HFF-Myc (cell line): ENCODE results near the gene CPM.

Experiments
- DNase-seq: peaks from one replicate; pipeline ENCODE4 v3.0.0-alpha.2; 2011; ENCODE audit warnings: low read depth; ENCODE audit errors: extremely low read depth
- H3K4me3 ChIP-seq: replicated peaks from 2 replicates; pipeline ENCODE4 v1.5.1; 2011; ENCODE audit warnings: low read depth, mild to moderate bottlenecking, control low read depth, low read length
- TF ChIP-seq, protein P1 (sequence below): IDR thresholded peaks from 2 replicates; pipeline ENCODE4 v1.5.1; 2012; ENCODE audit warnings: mild to moderate bottlenecking, low read depth, low read length, control low read depth; ENCODE audit errors: missing control alignments

CPM gene

DNA sequence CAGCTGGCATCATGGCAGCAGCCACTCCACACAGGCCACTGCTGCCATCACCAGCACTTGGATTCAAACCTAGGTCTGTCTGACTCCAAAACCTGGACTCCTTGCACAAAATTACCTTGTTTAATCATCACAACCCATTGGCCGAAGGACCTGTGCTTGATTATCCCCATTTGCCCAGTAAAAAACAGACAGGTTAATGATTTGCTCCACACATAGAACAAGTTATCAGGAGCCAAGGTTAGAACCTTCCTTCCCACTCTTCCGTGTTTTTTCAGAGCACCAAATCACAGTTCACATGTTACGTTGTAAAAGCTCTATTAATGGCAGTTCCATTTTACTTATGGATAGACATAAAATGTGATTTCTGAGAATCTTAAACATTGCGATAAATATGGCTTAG lies 23.5 kb upstream of the CPM start:
- TF ChIP-seq, protein P1, sequence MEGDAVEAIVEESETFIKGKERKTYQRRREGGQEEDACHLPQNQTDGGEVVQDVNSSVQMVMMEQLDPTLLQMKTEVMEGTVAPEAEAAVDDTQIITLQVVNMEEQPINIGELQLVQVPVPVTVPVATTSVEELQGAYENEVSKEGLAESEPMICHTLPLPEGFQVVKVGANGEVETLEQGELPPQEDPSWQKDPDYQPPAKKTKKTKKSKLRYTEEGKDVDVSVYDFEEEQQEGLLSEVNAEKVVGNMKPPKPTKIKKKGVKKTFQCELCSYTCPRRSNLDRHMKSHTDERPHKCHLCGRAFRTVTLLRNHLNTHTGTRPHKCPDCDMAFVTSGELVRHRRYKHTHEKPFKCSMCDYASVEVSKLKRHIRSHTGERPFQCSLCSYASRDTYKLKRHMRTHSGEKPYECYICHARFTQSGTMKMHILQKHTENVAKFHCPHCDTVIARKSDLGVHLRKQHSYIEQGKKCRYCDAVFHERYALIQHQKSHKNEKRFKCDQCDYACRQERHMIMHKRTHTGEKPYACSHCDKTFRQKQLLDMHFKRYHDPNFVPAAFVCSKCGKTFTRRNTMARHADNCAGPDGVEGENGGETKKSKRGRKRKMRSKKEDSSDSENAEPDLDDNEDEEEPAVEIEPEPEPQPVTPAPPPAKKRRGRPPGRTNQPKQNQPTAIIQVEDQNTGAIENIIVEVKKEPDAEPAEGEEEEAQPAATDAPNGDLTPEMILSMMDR = no peak
- DNase-seq = no peak
- no peak overlapping the region for H3K4me3 ChIP-seq

DNA sequence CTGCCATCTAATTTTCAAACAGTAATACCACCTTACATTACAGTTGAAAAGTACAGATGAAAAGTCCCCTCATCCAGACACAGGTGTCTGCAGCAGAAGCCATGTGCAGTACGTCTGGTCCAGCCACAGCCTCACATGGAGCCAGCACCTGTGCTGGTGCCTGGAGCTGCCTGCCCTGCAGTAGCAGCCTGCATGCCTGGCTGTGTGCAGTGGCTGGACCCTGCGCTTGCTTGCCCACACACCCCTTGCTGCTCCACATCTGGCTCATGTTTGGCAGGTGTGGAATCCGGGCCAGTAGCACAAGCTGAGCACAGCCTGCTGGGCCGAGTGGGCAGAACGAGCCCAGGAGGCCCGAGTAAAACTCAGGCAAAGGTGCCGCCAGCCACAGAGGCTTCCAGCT lies 21.8 kb upstream of the CPM start:
- no peak for DNase-seq
- no peak overlapping the region for H3K4me3 ChIP-seq
- TF ChIP-seq, protein P1 = no peak

- no peak for DNase-seq
- TF ChIP-seq, protein P1 = no peak
Measured at GRCh38 chr12:68953536-68953935, 20.6 kb upstream of the CPM start.

DNA sequence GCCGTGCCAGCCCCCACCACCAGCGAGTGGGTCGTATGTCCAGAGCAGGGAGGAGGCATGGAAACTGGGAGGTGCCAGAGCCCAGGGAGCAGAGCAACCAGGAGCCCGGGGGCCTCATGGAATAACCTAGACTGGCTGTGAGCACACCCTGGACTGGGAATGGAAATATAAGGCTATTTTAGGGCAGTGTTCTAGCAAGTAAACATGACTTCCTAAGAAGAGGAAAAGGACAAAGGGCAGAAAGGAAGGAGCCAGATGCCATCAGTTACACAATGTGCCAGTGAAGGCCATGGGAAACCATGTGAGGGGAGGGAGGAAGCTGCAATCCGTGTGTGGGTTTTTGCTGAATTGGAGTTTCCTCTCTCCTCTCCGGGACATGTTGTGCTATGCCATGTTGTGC lies 18.7 kb upstream of the CPM start:
- no peak overlapping the region for H3K4me3 ChIP-seq
- no peak for DNase-seq
- TF ChIP-seq, protein P1 = no peak

More at GRCh38 chr12:68953536-68953935, 20.6 kb upstream of the CPM start:
- no peak overlapping the region for H3K4me3 ChIP-seq

DNA sequence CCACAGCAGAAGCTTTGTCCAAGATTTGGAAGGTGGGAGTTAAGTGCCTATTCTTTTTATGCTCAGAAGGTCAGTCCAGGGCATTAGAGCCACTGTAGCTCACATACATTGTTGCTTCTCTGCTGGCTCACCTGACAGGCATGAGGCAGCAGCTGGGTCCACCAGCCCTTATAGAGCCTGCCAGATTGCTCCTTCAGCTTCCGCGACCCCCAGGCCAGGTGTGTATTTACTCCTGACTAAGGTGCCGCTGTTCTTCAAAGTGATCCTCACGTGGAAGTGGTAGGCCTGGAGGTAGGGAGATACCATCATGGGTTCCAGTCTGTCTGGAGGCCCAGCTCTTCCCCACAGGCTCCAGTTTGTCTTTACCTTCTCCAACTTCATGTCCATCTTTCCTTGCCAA lies 17.5 kb upstream of the CPM start:
- H3K4me3 ChIP-seq = no peak overlapping the region
- DNase-seq = no peak
- TF ChIP-seq, protein P1 = no peak

DNA sequence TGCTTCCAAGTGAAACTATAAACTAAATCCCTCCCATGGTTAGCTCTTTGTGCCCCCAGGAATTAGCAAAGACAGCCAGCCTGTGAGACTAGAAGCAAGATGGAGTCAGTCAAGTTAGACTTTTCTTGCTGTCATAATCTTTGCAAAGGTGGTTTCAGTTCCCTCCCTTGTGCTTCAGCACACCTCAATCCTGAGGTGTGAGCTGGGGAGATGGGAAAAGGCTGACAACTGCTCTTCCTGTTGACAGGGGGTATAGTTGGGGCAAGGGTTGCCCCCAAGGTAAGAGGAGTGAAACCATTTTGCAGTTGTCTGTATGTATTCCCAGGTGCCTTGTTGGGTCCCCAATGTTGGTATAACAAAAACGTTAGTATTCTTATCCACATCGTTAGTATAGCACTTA lies 12.3 kb upstream of the CPM start:
- no peak for DNase-seq
- H3K4me3 ChIP-seq = no peak overlapping the region
- TF ChIP-seq, protein P1 = no peak
